ENCODE results near the gene KLHL25.
"Not testable (repeated sequence)": the region's sequence is repeated elsewhere in the genome, so short reads cannot be mapped to it uniquely, and the experiment has no call there.

KLHL25 gene

DNA sequence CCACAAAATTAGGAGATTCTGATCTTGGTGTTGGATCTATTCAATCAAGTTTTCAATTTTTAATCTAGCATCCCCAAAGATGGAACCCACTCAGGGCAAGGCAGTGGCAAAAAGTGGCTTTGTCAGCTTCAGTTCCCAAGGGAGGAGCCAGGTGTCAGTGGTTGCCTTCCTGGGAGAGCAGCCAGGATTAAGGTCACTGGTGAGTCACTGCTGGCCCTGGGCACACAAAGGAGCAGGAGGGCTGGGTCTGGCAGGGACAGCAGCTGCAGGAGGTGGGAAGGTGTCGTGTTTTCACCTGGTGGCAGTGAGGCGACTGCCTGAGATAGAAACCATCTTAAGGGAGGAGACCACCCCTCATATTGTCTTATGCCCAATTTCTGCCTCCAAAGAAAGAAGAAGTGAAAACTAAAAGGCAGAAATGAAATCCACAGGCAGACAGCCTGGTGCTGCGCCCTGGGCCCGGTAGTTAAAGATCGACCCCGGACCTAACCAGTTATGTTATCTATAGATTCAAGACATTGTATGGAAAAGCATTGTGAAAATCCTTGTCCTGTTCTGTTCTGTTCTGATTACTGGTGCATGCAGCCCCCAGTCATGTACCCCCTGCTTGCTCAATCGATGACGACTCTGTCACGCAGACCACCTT lies 5.9 kb upstream of the KLHL25 start:
- DNase-seq: no peak

DNA sequence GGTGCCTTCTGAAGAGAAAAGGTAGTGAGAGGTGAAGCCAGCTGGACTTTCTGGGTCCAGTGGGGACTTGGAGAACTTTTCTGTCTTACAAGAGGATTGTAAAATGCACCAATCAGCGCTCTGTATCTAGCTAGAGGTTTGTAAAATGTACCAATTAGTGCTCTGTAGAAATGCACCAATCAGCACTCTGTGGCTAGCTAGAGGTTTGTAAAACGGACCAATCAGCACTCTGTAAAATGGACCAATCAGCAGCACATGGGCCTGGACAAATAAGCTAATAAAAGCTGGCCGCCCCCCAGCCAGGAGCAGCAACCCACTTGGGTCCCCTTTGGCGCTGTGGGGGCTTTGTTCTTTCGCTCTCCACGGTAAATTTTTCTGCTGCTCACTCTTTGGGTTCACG lies 1.6 kb upstream of the KLHL25 start:
- not testable (repeated sequence) for DNase-seq

DNA sequence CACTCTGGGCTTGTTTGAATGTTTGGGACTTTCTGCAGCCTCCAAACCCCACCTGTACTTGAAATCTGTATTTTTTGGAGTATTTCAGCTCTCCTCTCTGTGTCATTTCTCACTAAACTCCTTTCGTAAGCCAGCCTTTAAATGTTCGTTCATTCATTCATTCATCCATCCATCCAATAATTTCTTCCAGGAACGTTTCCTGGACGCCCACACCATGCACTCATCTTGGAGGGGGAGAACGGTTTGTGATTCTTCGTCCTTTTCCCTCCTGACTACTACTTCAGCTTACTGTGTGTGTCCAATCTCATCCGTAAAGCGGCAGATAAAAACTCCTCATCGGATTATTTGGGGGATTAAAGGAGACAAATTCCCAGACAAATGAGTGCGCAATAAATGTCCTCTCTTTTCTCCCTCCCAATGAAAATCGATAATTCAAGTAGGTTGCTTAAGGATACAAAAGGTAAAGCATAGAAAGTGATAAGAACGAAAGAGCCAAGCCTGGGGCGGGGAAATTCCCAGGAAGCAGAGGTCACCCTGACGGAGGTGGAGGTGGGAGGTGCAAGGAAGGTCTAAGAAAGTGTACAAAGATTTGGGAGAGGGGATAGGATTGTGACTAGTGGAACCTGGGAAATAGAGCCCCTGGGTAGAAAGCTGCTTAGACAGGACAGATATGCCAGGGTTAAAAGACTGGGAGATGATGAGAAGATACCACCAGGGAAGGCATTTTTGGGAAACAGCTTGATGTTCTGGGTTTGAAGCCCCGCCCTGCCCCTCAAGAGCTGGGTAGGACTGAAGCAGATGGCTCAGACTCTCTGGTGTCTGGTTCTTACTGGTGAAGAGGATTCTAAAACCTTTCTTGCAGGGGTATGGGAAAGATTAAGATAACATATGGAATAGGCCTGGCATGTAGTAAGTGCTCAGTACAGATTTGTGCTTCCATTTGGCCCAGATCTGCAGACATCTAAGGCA lies 896 bp upstream of the KLHL25 start:
- DNase-seq: no peak

DNA sequence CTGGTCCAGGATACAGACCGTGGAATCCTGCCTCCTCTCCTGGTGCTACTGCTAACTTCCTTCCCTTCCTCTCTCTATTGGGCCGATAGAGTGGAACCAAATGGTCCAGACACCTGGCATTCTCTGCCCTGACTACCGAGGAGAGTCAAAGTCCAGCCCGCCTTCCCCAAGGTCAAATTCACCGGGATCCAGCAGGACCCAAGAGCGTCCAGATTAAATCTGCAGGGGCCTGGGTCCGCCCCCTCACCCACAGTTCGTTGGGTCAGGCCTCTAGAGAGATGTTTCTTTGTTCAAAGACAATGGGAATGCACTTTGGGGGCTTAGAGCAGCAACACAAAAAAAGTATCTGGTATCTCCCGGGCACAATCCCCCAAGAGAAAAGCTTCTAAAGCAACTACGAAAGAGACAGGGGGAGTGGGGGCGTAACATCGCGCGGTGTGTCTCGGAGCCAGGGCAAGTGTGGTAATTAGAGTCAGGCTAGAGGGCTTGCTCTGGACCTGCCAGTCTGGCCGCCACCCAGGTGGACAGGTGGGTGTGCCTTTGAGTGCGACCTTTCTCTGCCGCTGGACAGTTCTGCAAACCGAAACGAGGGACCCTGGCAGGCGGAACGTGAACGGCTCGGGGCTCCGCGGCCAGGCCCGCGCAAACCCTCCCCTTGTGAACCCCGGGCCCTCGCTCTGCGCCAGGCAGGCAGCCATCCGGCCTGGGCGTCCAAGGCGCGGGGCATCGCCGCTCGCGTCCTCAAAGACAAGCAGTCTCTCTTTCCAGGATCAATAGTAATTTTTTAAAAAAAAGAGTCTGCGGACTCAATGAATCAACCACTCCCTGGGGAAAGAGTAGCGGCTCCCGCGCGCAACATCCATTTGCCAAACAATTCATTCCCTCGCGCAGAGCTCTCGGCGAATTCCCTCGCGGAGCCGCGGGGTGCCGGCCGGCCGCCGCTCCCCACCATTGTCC lies 806 bp downstream of the KLHL25 start:
- peak; percentile 41 for DNase-seq

DNA sequence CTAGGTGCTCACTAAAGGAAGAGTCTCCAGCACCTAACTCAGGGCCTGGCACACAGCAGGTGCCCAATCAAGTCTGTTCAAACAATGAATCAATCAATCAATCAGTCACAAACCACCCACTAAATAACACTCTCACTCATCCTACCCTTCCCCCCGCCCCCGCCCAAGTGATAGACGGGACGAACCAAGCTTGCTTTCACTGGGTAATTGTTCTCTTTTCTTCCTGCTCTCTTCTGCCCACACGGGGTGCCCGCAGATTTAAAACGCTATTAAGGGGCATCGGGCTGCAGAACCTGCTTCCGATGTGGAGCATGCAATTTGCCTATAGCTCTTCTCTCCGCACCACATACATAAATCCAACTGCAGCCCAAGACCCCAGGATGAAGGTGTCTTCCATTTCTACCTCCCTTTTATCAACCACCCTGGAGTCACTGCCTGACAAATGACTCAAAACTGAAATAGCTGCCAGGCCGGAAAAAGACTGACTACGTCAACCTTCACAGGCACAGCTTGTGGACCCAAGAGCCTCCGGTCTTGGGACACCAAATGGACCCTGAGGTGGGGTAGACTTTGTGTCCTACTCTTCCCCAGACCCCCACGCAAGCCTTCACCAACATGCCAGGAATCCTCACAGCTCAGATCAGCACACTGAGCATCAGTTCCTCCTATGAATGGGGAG lies 1.7 kb downstream of the KLHL25 start:
- DNase-seq: peak; percentile 30

DNA sequence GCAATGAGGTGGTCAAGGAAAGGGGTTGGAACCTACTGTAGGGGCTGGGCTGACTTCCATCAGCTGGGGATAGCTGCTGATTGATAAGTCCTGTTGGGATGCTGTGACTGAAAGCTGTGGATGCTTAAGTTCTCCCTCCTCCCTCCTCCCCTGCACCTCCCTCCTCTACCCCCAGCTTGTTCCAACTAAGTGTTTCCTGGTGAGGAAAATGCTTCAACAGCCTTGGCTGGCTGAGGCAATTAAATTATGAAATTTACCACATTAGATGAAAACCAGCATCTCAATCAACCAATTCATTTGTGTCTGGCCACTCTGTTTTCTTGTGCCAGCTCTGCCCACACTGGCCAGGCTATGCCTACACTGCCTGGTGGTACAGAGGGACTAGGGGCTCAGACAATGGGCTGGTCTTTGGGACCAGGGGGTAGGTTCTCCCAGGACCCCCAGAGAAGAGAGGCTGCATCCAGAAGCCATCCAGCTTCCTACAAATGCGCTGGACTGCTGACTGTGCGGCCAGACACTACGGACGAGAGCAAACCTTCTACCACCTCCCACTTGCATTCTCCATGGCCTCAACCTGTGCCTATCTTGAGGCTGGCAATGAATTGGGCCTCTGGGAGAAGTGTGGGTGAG lies 2.5 kb downstream of the KLHL25 start:
- DNase-seq: no peak

DNA sequence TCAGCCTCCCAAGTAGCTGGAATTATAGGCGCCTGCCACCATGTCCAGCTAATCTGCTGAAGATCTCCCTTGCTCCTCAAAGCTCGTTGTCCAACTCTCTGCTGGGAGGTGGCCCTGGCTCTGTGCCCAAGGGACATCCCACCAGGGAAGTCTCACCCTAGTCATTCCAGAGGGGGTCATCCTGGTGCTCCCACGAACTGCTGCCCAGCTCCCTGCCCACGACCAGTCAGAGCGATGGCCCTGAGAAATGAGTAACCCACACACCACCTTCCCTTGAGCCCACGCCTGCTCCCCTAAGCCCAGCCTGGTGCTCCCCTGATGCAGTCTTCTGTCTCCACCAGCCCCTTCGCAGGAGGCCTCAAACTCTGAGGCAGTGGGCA lies 5.2 kb downstream of the KLHL25 start:
- no peak for DNase-seq

DNA sequence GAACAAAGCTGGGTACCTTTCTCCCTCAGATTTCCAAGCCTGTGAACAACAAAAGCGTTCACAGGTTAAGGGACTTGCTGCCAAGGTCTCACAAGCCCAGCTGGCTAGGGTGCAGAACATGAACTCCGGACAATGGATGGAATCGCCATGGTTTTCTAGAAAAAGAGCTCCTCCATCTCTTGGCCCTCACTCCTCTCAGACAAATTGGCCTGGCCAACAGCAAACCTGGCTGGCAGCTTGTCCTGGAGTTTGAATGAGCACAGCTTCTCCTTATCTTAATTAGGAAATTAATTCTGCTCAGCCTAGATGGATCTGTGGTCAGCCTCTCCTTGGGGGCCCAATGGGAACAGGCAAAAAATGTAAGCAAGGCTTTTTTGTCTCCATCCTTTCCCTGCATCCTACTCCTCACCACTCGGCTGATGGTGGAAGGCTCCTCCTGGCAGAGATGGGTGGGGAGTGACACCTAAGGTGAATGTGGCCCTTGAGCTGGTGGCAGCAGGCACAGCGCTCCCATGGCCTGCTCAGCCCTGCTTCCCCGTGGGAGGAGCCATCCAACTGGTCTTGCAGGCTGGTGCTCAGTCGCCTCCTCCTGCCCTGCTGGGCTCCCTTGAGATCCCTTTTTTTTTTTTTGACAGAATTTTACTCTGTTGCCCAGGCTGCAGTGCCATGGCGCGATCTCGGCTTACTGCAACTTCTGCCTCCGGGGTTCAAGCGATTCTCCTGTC lies 5.8 kb downstream of the KLHL25 start:
- DNase-seq: no peak

DNA sequence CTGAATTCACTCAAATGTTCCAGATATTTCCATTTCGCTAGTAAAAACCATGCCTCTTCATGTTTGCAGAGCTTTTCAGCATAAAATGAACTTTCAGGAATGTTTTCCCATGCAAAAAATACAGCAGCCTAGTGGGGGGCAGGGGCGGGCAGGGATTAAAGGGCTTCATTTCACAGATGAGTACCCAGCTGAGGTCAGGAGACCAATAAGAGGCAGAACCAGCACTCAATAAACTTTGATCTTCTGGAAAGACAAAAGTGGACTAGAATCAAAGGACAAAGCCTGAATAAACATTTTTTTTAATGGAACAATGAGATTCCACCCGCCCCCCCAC lies 8.0 kb downstream of the KLHL25 start:
- DNase-seq: no peak

DNA sequence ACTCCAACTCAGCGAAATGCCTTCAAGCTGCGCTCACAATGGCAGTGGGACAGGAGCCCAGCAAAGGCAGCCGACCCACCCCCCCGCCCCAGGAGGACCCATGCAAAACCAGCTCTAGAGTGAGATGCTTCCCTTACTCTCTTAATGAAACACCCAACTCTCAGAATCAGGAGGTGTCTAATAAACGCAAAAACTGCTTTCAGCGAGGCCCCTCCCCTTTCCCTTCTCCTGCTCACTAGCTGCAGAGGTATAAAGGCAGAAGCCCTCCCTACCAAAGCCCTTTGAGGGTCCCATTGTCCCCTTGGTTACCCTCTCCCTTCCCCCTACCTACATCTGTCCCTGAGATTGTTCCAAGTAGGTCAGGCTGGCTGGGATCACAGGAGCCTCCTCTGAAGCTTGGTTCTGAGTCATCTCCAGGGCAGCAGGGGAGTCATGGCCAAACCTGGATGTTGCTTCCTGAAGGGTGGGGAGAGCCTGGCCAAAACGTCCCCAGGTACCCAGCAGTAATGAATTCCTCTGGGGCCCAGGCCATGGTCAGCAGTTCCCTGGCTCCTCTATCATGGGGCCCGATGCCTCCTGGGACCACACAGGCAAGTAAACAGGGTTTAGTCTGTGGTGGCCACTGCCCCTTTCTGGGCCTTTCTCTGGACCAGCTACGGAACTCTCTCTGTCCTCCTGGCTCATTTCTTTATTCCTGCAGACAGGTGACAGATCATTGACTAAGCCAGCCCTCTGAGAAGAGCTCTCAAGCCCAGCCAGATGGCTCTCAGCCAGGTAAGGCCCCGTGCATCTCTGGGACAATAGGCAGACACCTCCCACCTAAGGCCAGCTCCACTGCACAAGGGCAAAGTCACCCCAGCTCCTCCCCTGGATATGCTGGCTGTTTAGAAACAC lies 8.6 kb downstream of the KLHL25 start:
- peak; percentile 15 for DNase-seq

DNA sequence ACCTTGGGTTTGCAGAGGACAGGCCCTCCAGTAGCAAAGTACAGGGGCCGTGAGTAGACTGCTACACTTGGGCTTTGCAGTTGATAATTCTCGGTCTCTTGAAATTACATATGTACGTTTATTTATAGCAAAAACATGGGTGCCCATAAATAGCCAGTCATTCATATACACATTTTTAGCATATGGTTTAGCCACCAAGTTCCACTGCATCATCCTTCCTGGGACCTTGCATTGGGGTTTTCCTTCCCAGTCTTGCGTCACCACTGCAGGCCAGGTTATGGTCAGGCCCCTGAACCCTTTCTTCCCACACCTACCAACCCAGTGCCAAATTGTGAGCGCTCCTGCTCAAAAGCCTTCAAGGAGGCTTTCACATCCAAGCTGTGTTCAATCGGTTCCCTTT lies 12.7 kb downstream of the KLHL25 start:
- DNase-seq: no peak

DNA sequence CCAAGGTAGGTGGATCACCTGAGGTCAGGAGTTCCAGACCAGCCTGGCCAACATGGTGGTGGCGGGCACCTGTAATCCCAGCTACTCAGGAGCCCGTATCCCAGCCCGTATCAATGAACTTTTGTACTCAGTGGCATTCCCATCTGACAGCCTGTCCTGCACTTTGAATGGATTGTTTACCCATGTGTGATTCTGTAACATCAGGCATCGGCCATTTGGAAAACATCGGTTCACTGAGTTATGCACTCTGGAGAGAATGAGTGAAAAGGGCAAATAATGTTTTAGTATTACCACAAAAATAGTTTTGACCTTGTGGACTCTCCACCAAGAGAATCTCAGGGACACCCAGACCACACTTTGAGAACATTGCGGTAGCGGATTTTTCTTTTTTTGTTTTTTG lies 13.6 kb downstream of the KLHL25 start:
- no peak for DNase-seq

DNA sequence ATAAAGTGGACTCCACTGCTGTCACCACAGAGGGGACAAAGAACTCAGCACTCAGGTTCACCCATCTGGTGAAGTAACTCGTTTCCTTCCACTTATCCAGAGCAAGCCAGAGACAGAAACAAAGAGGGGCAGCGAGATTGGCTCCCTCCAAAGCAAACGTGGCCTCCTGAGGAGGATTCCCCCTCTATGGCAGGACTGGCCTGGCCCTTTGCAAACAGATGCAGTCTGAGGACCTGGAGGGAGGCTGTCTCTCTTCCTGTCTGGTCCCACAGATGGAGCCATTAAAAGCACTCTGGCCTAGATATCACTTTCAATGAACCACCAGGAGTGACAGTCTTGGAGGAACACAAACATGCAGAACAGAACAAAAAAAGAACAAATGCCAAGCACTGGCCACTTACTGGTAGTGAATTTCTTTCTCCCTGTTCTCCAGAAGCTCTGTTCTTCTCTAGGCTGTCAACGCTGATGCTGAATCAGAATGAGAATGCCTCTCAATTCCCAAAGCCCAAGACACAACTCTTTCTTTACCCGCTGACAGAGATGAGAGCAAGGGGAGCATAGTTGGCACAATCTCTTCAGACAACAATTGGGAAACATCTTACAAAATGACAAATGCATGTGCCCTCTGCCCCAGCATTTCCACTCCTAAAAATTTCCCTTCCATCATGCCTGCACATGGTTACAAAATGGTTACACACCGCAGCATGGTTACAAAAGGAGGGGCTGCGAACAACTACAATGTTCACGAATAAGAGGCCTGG lies 14.3 kb downstream of the KLHL25 start:
- no peak for DNase-seq

DNA sequence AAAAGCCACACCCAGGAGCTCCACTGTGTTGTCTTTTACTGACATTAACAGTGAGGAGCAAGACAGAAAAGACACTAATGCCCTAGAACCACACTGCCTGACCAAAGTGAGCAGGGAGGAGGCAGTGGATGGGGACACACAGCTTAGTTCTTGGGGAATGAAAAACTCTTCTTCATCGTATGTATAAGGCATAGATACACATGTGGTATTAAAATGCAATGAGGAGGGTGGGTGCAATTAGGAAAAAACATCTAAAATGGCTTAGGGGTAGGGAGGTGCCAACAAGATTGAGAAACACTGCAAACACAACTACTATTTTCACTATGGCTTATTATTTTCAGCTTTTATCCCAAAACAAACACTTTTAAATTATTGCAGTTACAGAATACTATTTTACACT lies 15.5 kb downstream of the KLHL25 start:
- DNase-seq: no peak

DNA sequence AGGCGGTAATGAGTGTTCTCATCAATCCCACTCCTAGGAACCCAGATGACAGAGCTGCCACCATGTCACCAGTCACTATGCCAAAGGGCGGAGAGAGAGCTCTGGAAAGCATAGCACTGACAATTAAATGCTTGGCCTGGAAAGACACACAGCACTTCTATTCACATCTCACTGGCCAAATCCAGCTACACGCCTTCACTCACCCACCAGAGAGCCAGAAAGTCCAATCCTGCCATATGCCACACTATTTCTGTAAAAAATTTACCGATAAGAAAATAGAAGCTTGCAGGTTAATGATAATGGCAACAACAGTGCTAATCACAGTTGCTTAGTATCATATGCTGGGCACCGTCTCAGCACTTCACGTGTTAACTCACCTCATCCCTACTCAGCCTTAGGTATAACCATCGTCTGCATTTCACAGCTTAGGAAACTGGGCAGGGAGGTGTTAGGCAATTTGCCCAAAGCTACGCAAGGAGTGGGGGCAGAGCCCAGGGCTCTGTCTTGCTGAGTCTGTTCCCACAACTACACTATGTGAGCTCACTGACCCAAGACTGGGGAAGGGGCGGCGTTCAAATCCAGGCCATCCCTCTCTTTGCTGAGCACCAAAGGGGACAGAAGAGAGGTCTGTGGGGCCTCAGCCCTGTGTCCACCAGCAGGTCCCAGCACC lies 16.5 kb downstream of the KLHL25 start:
- no peak for DNase-seq

DNA sequence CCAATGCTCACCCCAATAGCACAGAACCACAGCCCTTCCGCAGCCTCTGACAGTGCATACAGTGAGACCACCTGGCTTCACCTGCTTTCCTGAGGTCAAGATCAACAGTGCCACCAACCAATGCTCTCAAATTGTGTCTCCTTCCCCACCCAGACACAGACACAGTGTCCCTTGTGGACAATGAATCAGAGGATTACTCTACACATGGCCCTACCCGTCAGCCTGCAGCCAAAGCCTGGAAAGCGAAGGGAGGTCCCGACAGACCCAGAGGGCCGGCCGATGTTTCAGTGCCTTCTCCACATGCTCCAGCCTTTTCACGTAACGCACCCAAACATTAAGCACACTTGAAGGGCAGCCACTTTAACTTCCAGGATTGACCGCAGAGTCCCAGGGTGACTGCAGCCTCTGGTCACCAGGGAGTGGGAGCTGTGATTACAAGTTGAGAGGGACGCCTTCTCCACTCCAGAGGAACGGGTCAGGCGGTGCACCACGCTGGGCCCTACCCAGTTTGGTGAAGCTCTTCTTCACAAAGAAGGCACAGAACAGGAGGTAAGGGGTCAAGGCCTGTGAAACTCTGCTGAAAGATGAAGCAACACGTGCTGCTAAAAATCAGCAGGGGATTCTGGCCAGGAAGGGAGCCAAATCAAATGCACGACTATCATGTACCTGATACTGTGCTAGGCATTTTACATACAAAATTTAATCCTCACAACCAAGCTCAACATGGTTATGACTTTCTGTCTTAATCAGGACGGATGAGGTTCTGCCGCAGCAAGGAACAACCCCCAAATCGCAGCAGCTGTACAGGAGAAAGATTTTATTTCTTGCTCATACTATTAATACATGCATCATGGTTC lies 17.2 kb downstream of the KLHL25 start:
- DNase-seq: no peak

DNA sequence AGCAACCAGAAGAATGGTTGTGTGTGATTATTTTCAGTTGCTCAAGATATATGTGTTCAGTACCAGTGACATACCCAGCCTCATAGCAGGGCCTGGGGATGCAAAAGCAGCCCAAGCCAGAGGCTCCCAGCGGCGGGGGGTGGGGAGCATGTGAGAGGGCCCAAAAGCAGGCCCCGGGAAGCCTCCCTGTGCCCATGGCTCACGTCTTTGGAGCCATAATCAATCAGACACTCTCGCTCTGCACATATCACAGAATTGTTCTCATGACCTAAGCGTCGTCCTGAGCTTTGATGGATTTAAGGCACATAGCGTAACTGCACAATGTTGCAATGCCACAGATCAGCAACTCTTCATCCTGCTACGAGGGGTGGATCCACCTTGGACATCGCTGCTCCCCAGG lies 20.8 kb downstream of the KLHL25 start:
- no peak for DNase-seq

DNA sequence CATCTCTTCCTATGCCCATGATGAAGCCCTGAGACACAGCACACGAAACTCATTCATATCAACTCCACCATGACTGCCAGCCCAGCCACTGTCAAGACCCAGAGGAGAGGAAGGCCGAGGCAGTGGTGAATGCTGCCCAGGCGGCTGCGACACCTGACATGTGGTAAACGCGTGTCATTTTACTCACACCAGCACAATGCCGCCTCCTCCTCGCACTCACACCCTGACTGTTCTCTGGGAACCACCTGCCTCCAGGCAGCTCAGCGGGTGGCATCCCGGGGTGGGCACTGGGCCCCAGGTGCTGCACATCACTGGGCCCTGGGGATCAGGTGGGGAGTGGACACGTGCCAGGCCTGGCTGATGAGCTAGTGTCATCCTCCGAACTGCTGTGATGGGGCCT lies 21.5 kb downstream of the KLHL25 start:
- DNase-seq: no peak
